ENCODE measurements around the gene SHCBP1.

SHCBP1 gene

GRCh38 chr16:46620266-46621005 lies 743 bp downstream of the SHCBP1 start:
- no peaks in the 10 kb centered on the region for H3K9me3 ChIP-seq (ENCODE audit: insufficient read depth, low read length)
- peak overlapping the region; percentile 32; the same call in 1 of the 2 replicates for H2AFZ ChIP-seq (ENCODE audit: low read depth, low read length)
- H3K9ac ChIP-seq (ENCODE audit: low read length) = peak overlapping the region; percentile 97
- peaks cover 50% of the 10 kb centered on the region for H3K79me2 ChIP-seq (ENCODE audit: low read length)
- peak overlapping the region; percentile 94 for H3K4me3 ChIP-seq (ENCODE audit: low read length)
- peak overlapping the region; percentile 87 for H3K4me2 ChIP-seq (ENCODE audit: low read length)
- TF ChIP-seq EZH2phosphoT487 (IDR thresholded peaks at IDR 0.05; ENCODE audit: low read depth) = no peak
- TF ChIP-seq, protein P1, sequence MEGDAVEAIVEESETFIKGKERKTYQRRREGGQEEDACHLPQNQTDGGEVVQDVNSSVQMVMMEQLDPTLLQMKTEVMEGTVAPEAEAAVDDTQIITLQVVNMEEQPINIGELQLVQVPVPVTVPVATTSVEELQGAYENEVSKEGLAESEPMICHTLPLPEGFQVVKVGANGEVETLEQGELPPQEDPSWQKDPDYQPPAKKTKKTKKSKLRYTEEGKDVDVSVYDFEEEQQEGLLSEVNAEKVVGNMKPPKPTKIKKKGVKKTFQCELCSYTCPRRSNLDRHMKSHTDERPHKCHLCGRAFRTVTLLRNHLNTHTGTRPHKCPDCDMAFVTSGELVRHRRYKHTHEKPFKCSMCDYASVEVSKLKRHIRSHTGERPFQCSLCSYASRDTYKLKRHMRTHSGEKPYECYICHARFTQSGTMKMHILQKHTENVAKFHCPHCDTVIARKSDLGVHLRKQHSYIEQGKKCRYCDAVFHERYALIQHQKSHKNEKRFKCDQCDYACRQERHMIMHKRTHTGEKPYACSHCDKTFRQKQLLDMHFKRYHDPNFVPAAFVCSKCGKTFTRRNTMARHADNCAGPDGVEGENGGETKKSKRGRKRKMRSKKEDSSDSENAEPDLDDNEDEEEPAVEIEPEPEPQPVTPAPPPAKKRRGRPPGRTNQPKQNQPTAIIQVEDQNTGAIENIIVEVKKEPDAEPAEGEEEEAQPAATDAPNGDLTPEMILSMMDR (IDR thresholded peaks at IDR 0.05; ENCODE audit: low read depth, low read length) = no peak
- H3K4me1 ChIP-seq (ENCODE audit: low read length) = peaks cover 10% of the 10 kb centered on the region
- peaks cover 30% of the 10 kb centered on the region for H3K36me3 ChIP-seq (replicated peaks; ENCODE audit: low read depth, low read length)
- 0 out of 2 replicates have a peak, but pooled peaks cover 9% of the 10 kb centered on the region for H4K20me1 ChIP-seq (ENCODE audit: insufficient read depth, low read length)
- H3K27ac ChIP-seq (ENCODE audit: low read length) = peak overlapping the region; percentile 69
- no peaks in the 10 kb centered on the region for H3K27me3 ChIP-seq (ENCODE audit: low read depth, low read length)

GRCh38 chr16:46618516-46618915 lies 2.7 kb downstream of the SHCBP1 start:
- Histone ChIP-seq H3K27me3 (ENCODE audit: low read depth, low read length) (no peaks in the 10 kb centered on the region), H3K36me3 (replicated peaks; ENCODE audit: low read depth, low read length) (peaks cover 47% of the 10 kb centered on the region), H4K20me1 (ENCODE audit: insufficient read depth, low read length) (0 out of 2 replicates have a peak, but pooled peaks cover 9% of the 10 kb centered on the region), H3K4me3 (ENCODE audit: low read length) (no peak overlapping the region), H3K4me1 (ENCODE audit: low read length) (peaks cover 10% of the 10 kb centered on the region), H2AFZ (ENCODE audit: low read depth, low read length) (no peak overlapping the region), H3K9me3 (ENCODE audit: insufficient read depth, low read length) (no peaks in the 10 kb centered on the region), H3K9ac (ENCODE audit: low read length) (no peak overlapping the region), H3K4me2 (ENCODE audit: low read length) (no peak overlapping the region), H3K79me2 (ENCODE audit: low read length) (peaks cover 63% of the 10 kb centered on the region), H3K27ac (ENCODE audit: low read length) (no peak overlapping the region)
- no peak for TF ChIP-seq EZH2phosphoT487 (IDR thresholded peaks at IDR 0.05; ENCODE audit: low read depth)
- TF ChIP-seq, protein P1 (IDR thresholded peaks at IDR 0.05; ENCODE audit: low read depth, low read length) = no peak

GRCh38 chr16:46614006-46614405 lies 7.2 kb downstream of the SHCBP1 start:
- peaks cover 68% of the 10 kb centered on the region for H3K79me2 ChIP-seq (ENCODE audit: low read length)
- H3K36me3 ChIP-seq (replicated peaks; ENCODE audit: low read depth, low read length) = peaks cover 69% of the 10 kb centered on the region
- no peak for TF ChIP-seq EZH2phosphoT487 (IDR thresholded peaks at IDR 0.05; ENCODE audit: low read depth)
- TF ChIP-seq, protein P1 (IDR thresholded peaks at IDR 0.05; ENCODE audit: low read depth, low read length) = no peak
- no peaks in the 10 kb centered on the region for H3K9me3 ChIP-seq (ENCODE audit: insufficient read depth, low read length)
- peaks cover 11% of the 10 kb centered on the region; the same call in 1 of the 2 replicates for H4K20me1 ChIP-seq (ENCODE audit: insufficient read depth, low read length)
- no peaks in the 10 kb centered on the region for H3K27me3 ChIP-seq (ENCODE audit: low read depth, low read length)
- H3K27ac ChIP-seq (ENCODE audit: low read length) = no peak overlapping the region
- H3K4me3 ChIP-seq (ENCODE audit: low read length) = no peak overlapping the region
- no peak overlapping the region for H3K9ac ChIP-seq (ENCODE audit: low read length)
- H2AFZ ChIP-seq (ENCODE audit: low read depth, low read length) = no peak overlapping the region
- H3K4me2 ChIP-seq (ENCODE audit: low read length) = no peak overlapping the region
- H3K4me1 ChIP-seq (ENCODE audit: low read length) = peaks cover 4% of the 10 kb centered on the region; the same call in 1 of the 2 replicates

DNA sequence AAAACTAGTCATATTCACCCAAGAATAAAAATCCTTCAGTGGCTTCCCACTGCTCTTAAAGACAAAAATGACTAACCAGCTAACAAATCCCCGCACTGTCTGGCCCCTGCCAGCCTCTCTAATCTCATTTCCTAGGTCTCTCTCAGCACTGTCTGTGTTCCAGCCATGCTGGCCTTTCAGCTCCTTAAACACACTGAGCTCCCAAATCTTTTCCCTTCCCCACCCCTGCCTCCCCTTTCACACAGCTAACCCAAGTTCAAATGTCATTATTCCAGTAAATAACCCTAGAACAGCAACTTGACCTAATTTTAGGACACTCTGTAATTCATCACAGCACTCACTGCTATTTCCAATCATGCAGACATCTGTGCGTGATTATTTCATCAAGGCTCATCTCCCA lies 7.8 kb downstream of the SHCBP1 start:
- Histone ChIP-seq H4K20me1 (ENCODE audit: insufficient read depth, low read length) (peaks cover 7% of the 10 kb centered on the region; the same call in 1 of the 2 replicates), H3K27ac (ENCODE audit: low read length) (no peak overlapping the region), H3K36me3 (replicated peaks; ENCODE audit: low read depth, low read length) (peaks cover 70% of the 10 kb centered on the region), H2AFZ (ENCODE audit: low read depth, low read length) (no peak overlapping the region), H3K9me3 (ENCODE audit: insufficient read depth, low read length) (no peaks in the 10 kb centered on the region), H3K4me3 (ENCODE audit: low read length) (no peak overlapping the region), H3K4me2 (ENCODE audit: low read length) (no peak overlapping the region), H3K9ac (ENCODE audit: low read length) (no peak overlapping the region), H3K79me2 (ENCODE audit: low read length) (peaks cover 62% of the 10 kb centered on the region), H3K27me3 (ENCODE audit: low read depth, low read length) (no peaks in the 10 kb centered on the region), H3K4me1 (ENCODE audit: low read length) (peaks cover 4% of the 10 kb centered on the region; the same call in 1 of the 2 replicates)
- no peak for TF ChIP-seq EZH2phosphoT487 (IDR thresholded peaks at IDR 0.05; ENCODE audit: low read depth)
- TF ChIP-seq, protein P1 (IDR thresholded peaks at IDR 0.05; ENCODE audit: low read depth, low read length) = no peak
